A549 (cell line): ENCODE data around the gene GAS6. TPM values are rescaled to one million over a fixed set of nuclear protein-coding genes. Genes with fewer than 3 reads are reported as not detected.
A peak's percentile ranks its signal among the peaks of the same experiment; 100 is the strongest.

Experiments
- ATAC-seq, 2 experiments: fragments of 200-7000 bp in 1 of 2; fragments of >200 bp in 1 of 2; cut with Nextera tagmentation in 1 of 2; cut with Tn5 transposase in 1 of 2; 3 replicates each; pipeline versions ENCODE4 v1.8.0 to v1.9.1; 2018 to 2020; ENCODE audit warnings: mild to moderate bottlenecking in 1 of 2, moderate library complexity in 1 of 2
- CTCF ChIA-PET: fragments of 300-600 bp; sonication (Branson Sonifier 250); formaldehyde crosslinking; extraction: SDS; loops from one replicate; lab custom pipeline; 2021; ENCODE audit warnings: antibody characterized with exemption, inconsistent platforms; lab: Yijun Ruan, JAX
- POLR2A ChIA-PET: fragments of 350-600 bp; formaldehyde crosslinking; extraction: SDS; loops from one replicate; lab custom pipeline; 2021; ENCODE audit warnings: antibody characterized with exemption, inconsistent platforms; lab: Yijun Ruan, JAX
- DNase-seq, 2 experiments: peaks; one replicate each; pipeline versions ENCODE4 v3.0.0 to v3.0.0-alpha.2; 2011 to 2016; ENCODE audit warnings: low read depth in 1 of 2, low spot score in 1 of 2
- FAIRE-seq: peaks from 2 replicates; lab custom pipeline; 2011; peaks lifted over from hg19 to GRCh38; lab: Jason Lieb, UNC
- H3K27ac ChIP-seq, 2 experiments: fragments of >200 bp; sonication (Bioruptor Twin); formaldehyde crosslinking; 3 replicates each; pipeline ENCODE4 v1.5.1; 2016 to 2017
- H3K4me1 ChIP-seq: fragments of >200 bp; sonication (Bioruptor Twin); formaldehyde crosslinking; 3 replicates; pipeline ENCODE4 v1.6.1; 2016
- H3K4me2 ChIP-seq: fragments of >200 bp; sonication (Bioruptor Twin); formaldehyde crosslinking; 3 replicates; pipeline ENCODE4 v1.6.1; 2016
- H3K4me3 ChIP-seq: fragments of >200 bp; sonication (Bioruptor Twin); formaldehyde crosslinking; 3 replicates; pipeline ENCODE4 v1.5.1; 2016
- H3K9me3 ChIP-seq: fragments of >200 bp; sonication (Bioruptor Twin); formaldehyde crosslinking; 3 replicates; pipeline ENCODE4 v1.6.1; 2016
- ATOH8 ChIP-seq: fragments of 250-450 bp; sonication (Bioruptor Pico); IDR thresholded peaks from 2 replicates; pipeline ENCODE4 v1.5.0; 2020; ENCODE audit warnings: low read depth, mild to moderate bottlenecking, moderate library complexity
- BCL3 ChIP-seq: fragments of >200 bp; sonication (Bioruptor Twin); formaldehyde crosslinking; IDR thresholded peaks from 3 replicates; pipeline ENCODE4 v1.6.1; 2016
- CBX2 ChIP-seq: fragments of 200-600 bp; sonication (generic); IDR thresholded peaks from 2 replicates; pipeline ENCODE4 v1.6.1; 2016; ENCODE audit warnings: low read depth, mild to moderate bottlenecking, borderline replicate concordance
- CBX8 ChIP-seq: fragments of 200-600 bp; sonication (generic); IDR thresholded peaks from 2 replicates; pipeline ENCODE4 v1.6.1; 2016
- CHD4 ChIP-seq: fragments of 200-600 bp; sonication (generic); IDR thresholded peaks from 2 replicates; pipeline ENCODE4 v1.6.1; 2016; ENCODE audit warnings: antibody characterized with exemption, mild to moderate bottlenecking, borderline replicate concordance
- CTCF ChIP-seq: fragments of >200 bp; sonication (Bioruptor Twin); formaldehyde crosslinking; IDR thresholded peaks from 3 replicates; pipeline ENCODE4 v1.5.1; 2016
- E2F6 ChIP-seq: IDR thresholded peaks from 2 replicates; pipeline ENCODE4 v1.6.1; 2012; ENCODE audit warnings: low read depth, borderline replicate concordance
- EHMT2 ChIP-seq: fragments of 200-600 bp; sonication (generic); IDR thresholded peaks from 2 replicates; pipeline ENCODE4 v1.6.1; 2016; ENCODE audit warnings: antibody characterized with exemption, low read depth, mild to moderate bottlenecking, moderate library complexity
- ELK1 ChIP-seq: fragments of 150-350 bp; IDR thresholded peaks from 2 replicates; pipeline ENCODE4 v1.6.1; 2014; ENCODE audit warnings: low read depth, mild to moderate bottlenecking, low read length
- EP300 ChIP-seq, 2 experiments: fragments of >200 bp; sonication (Bioruptor Twin); formaldehyde crosslinking; IDR thresholded peaks; 2 replicates in 1 of 2; 3 replicates in 1 of 2; pipeline ENCODE4 v1.6.1; 2016 to 2017
- FOSL2 ChIP-seq, 2 experiments: fragments of 450-650 bp in 1 of 2; fragments of >200 bp in 1 of 2; sonication (Bioruptor Twin) in 1 of 2; formaldehyde crosslinking; IDR thresholded peaks; 2 replicates each; pipeline versions ENCODE4 v1.5.0 to v1.6.1; 2016 to 2020; ENCODE audit warnings: mild to moderate bottlenecking in 1 of 2, moderate library complexity in 1 of 2
- HOXB13 ChIP-seq: fragments of 250-450 bp; sonication (Bioruptor Pico); IDR thresholded peaks from 2 replicates; pipeline ENCODE4 v1.5.0; 2020; ENCODE audit warnings: low read depth, mild to moderate bottlenecking, moderate library complexity
- JUNB ChIP-seq: fragments of >200 bp; sonication (Bioruptor Twin); formaldehyde crosslinking; IDR thresholded peaks from 2 replicates; pipeline ENCODE4 v1.6.1; 2016
- KDM5A ChIP-seq: fragments of 200-600 bp; sonication (generic); IDR thresholded peaks from 2 replicates; pipeline ENCODE4 v1.6.1; 2016; ENCODE audit warnings: antibody characterized with exemption, mild to moderate bottlenecking
- MAFK ChIP-seq: fragments of 450-650 bp; IDR thresholded peaks from 2 replicates; pipeline ENCODE4 v1.6.1; 2014; ENCODE audit not compliant: partially characterized antibody
- MAZ ChIP-seq: fragments of 150-350 bp; IDR thresholded peaks from 2 replicates; pipeline ENCODE4 v1.6.1; 2014; ENCODE audit warnings: antibody characterized with exemption, low read depth, low read length, borderline replicate concordance
- NPAS2 ChIP-seq: fragments of 250-450 bp; sonication (Bioruptor Pico); IDR thresholded peaks from 2 replicates; pipeline ENCODE4 v1.8.0; 2022; ENCODE audit warnings: mild to moderate bottlenecking, moderate library complexity, borderline replicate concordance
- PHF8 ChIP-seq: fragments of 200-600 bp; sonication (generic); IDR thresholded peaks from 2 replicates; pipeline ENCODE4 v1.6.1; 2016; ENCODE audit warnings: low read depth, mild to moderate bottlenecking, antibody characterized with exemption, moderate library complexity, borderline replicate concordance
- POLR2A ChIP-seq: IDR thresholded peaks from 2 replicates; pipeline ENCODE4 v1.6.1; 2012; ENCODE audit warnings: mild to moderate bottlenecking, low read length
- POLR2AphosphoS2 ChIP-seq: conservative IDR thresholded peaks from 2 replicates; pipeline ENCODE4 v1.6.1; 2012; ENCODE audit warnings: low read length, improper control_type of control experiment, inconsistent platforms
- RAD21 ChIP-seq, 2 experiments: fragments of >200 bp in 1 of 2; sonication (Bioruptor Twin) in 1 of 2; formaldehyde crosslinking in 1 of 2; IDR thresholded peaks in 1 of 2; conservative IDR thresholded peaks in 1 of 2; 2 replicates in 1 of 2; 3 replicates in 1 of 2; pipeline ENCODE4 v1.6.1; 2012 to 2018; ENCODE audit warnings: inconsistent platforms in 1 of 2
- RNF2 ChIP-seq: fragments of 200-600 bp; sonication (generic); IDR thresholded peaks from 2 replicates; pipeline ENCODE4 v1.6.1; 2016; ENCODE audit warnings: low read depth, mild to moderate bottlenecking, antibody characterized with exemption, moderate library complexity, borderline replicate concordance
- SMC3 ChIP-seq: fragments of >200 bp; sonication (Bioruptor Twin); formaldehyde crosslinking; IDR thresholded peaks from 3 replicates; pipeline ENCODE4 v1.6.1; 2018; ENCODE audit warnings: inconsistent platforms
- TFCP2L1 ChIP-seq: fragments of 250-450 bp; sonication (Bioruptor Pico); IDR thresholded peaks from 2 replicates; pipeline ENCODE4 v1.5.0; 2021; ENCODE audit warnings: mild to moderate bottlenecking
- ZC3H11A ChIP-seq: fragments of 450-650 bp; IDR thresholded peaks from 2 replicates; pipeline ENCODE4 v1.6.1; 2014; ENCODE audit warnings: antibody characterized with exemption, mild to moderate bottlenecking
- ZSCAN20 ChIP-seq: fragments of 250-450 bp; sonication (Bioruptor Pico); IDR thresholded peaks from 2 replicates; pipeline ENCODE4 v1.8.0; 2022; ENCODE audit warnings: mild to moderate bottlenecking, moderate library complexity
- WGBS: methylation state at CpG from one replicate; pipeline ENCODE4 v1.1.6; 2017; ENCODE audit errors: missing lambda C conversion rate; 5-methylcytosine and 5-hydroxymethylcytosine counted together
- polyA plus RNA-seq, 4 experiments: library from polyadenylated mRNA; depleted of rRNA in 3 of 4; stranded (reverse); fragments of >200 nt; fragmentation: RNase III in 1 of 4; extraction: RNeasy Plus Mini Kit Qiagen cat#74134 plus additional on column Dnase treatment in 1 of 4; gene quantifications; 2 replicates in 3 of 4; 3 replicates in 1 of 4; pipeline ENCODE4 v1.2.3, GENCODE V29; 2011 to 2017

GAS6 gene
- polyA plus RNA-seq, 2 of the 4 experiments (the other 2 are of a cell fraction): 3.5 to 5.7 TPM

- Histone ChIP-seq H3K4me2 (no peak overlapping the region), H3K4me3 (no peak overlapping the region), H3K27ac (no peak overlapping the region), H3K4me1 (no peaks in the 10 kb centered on the region), H3K9me3 (no peaks in the 10 kb centered on the region)
- DNase-seq (no peak), FAIRE-seq (no peak), ATAC-seq (no peak)
- POLR2A ChIA-PET: no interaction called here
- TF ChIP-seq MAZ (no peak), POLR2A (no peak), E2F6 (no peak), ZSCAN20 (CRISPR knock-in tag) (no peak), ZC3H11A (no peak), ATOH8 (CRISPR knock-in tag) (no peak)
- WGBS: 69% methylated on average over 6 of the region's 8 CpGs
- CTCF ChIA-PET: no interaction called here
Observed at GRCh38 chr13:113905942-113906341, 42.1 kb upstream of the GAS6 start.

- Histone ChIP-seq H3K4me1 (no peaks in the 10 kb centered on the region), H3K4me3 (no peak overlapping the region), H3K9me3 (no peaks in the 10 kb centered on the region), H3K4me2 (no peak overlapping the region), H3K27ac (no peak overlapping the region)
- CTCF ChIA-PET: interaction anchor here (0.8 kb wide), 1 partner anchor 91 kb away, joined by 3 read pairs; no protein-coding TSS in a partner anchor
- ATAC-seq (no peak), FAIRE-seq (no peak), DNase-seq (no peak)
- TF ChIP-seq EHMT2: no peak
- no peak for TF ChIP-seq ATOH8 (CRISPR knock-in tag)
- no peak for TF ChIP-seq BCL3
- no peak for TF ChIP-seq RNF2
- no peak for TF ChIP-seq JUNB
- TF ChIP-seq ZC3H11A: no peak
- TF ChIP-seq FOSL2 (IDR thresholded peaks at IDR 0.05): no peak
- TF ChIP-seq FOSL2 (CRISPR knock-in tag; IDR thresholded peaks at IDR 0.05): no peak
- TF ChIP-seq PHF8: no peak
- no peak for TF ChIP-seq CBX8
- no peak for TF ChIP-seq CTCF
- no peak for TF ChIP-seq POLR2AphosphoS2
- no peak for TF ChIP-seq EP300 (IDR thresholded peaks at IDR 0.05)
- no peak for TF ChIP-seq HOXB13
- POLR2A ChIA-PET: no interaction called here
- WGBS: 63% methylated on average over 9 of the region's 9 CpGs
Observed at GRCh38 chr13:113905018-113905417, 41.1 kb upstream of the GAS6 start.

GRCh38 chr13:113904411-113904810 is 40.5 kb upstream of the GAS6 start:
- no peak overlapping the region for H3K4me3 ChIP-seq
- peak; percentile 6 to 33 for DNase-seq
- ChIA-PET CTCF (interaction anchor here (0.8 kb wide), 1 partner anchor 90 kb away, joined by 3 read pairs; no protein-coding TSS in a partner anchor), POLR2A (no interaction called here)
- H3K4me1 ChIP-seq: no peaks in the 10 kb centered on the region
- no peak overlapping the region for H3K27ac ChIP-seq
- no peak for FAIRE-seq
- 41% methylated on average over 8 of the region's 8 CpGs for WGBS
- no peaks in the 10 kb centered on the region for H3K9me3 ChIP-seq
- no peak overlapping the region for H3K4me2 ChIP-seq
- ATAC-seq: peak; percentile 30 to 76; a peak in 3 of 6 replicates
- TF ChIP-seq KDM5A: no peak
- TF ChIP-seq CHD4: no peak
- TF ChIP-seq TFCP2L1 (CRISPR knock-in tag): no peak
- no peak for TF ChIP-seq POLR2AphosphoS2
- no peak for TF ChIP-seq MAZ
- no peak for TF ChIP-seq NPAS2 (CRISPR knock-in tag)
- peak; percentile 31; the same call in 1 of the 3 replicates for TF ChIP-seq SMC3
- no peak for TF ChIP-seq CBX2
- TF ChIP-seq MAFK: no peak
- TF ChIP-seq RAD21 (conservative IDR thresholded peaks at IDR 0.05 in 1 of 2, IDR thresholded peaks at IDR 0.05 in 1 of 2): peak; percentile 58 to 71
- no peak for TF ChIP-seq ELK1
